Lower leg skin (tissue), 4 donors: Measurements from ENCODE around the gene PLA2G4F. TPM values are rescaled to one million over a fixed set of nuclear protein-coding genes. Genes with fewer than 3 reads are reported as not detected.
A peak's percentile ranks its signal among the peaks of the same experiment; 100 is the strongest.

Experiments
- DNase-seq, 2 donors: peaks; one replicate each; pipeline ENCODE4 v3.0.0-alpha.2; 2019; ENCODE audit warnings: low spot score in 2 of 2
- H3K4me3 ChIP-seq: fragments of 200-600 bp; sonication (generic); 2 replicates; pipeline ENCODE4 v1.5.1; 2017; ENCODE audit warnings: mild to moderate bottlenecking, low read depth; ENCODE audit not compliant: poor library complexity, severe bottlenecking
- POLR2A ChIP-seq, 2 donors: fragments of 450-650 bp; IDR thresholded peaks; one replicate each; pipeline ENCODE4 v1.6.1; 2016 to 2017; ENCODE audit warnings: antibody characterized with exemption in 2 of 2, mild to moderate bottlenecking in 1 of 2, moderate library complexity in 1 of 2
- WGBS, 2 donors: methylation state at CpG; one replicate each; pipeline ENCODE4 v1.1.5; 2018; 5-methylcytosine and 5-hydroxymethylcytosine counted together
- intact Hi-C: fragments of 100-400 bp; cut with DNase I; formaldehyde crosslinking; loops from one replicate; pipeline ENCODE4 v1.15.0; 2023; ENCODE audit warnings: low total_unique reads
- total RNA-seq, 4 donors: library from RNA; depleted of rRNA; stranded (reverse); fragments of >200 nt; gene quantifications; one replicate each; pipeline ENCODE4 v1.1.0, GENCODE V29; 2016
- TF ChIP-seq, protein P1 (sequence below), 3 donors: fragments of 450-650 bp; IDR thresholded peaks; one replicate each; pipeline ENCODE4 v1.5.1; 2016; ENCODE audit warnings: antibody characterized with exemption in 3 of 3, mild to moderate bottlenecking in 3 of 3, moderate library complexity in 2 of 3

PLA2G4F gene
- total RNA-seq, 4 donors from 2014 or later: 117 to 176 (median 170) TPM

DNA sequence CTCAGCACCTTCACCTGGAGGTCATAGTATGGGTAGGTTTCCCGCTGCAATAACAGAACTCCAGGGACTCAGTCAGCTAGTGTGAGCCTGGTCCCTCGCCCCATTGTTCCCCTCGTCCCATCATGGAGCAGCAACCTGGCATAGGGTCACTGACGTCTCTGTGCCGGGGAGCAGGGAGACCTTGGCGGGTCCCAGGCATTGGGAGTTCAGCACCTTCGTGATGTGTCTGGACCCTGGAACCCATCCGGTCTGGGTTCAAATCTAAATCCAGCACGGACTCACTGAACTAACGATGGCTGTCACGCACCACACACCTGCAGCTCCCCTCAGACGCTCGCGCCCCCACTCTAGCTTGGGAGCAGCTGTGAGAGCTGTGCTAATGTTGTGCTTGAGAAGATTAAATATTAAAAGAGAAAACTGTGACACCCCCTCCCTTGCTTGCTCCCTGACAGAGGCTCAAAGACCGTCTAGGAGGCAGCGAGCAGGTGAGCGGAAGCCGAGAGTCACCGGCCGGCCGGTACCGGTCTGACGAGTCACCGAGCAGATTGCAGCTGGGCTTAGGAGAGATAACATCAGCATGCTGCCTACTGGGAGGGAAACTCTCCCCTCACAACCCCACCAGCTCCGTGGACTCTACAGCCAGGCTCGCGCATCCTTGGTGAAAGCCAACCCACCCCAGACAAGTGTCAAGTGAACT lies 742 bp downstream of the PLA2G4F start:
- H3K4me3 ChIP-seq: peak overlapping the region; percentile 0
- 48 to 53% methylated on average over 24 to 26 of the region's 27 CpGs for WGBS, 2 donors
- TF ChIP-seq, protein P1, sequence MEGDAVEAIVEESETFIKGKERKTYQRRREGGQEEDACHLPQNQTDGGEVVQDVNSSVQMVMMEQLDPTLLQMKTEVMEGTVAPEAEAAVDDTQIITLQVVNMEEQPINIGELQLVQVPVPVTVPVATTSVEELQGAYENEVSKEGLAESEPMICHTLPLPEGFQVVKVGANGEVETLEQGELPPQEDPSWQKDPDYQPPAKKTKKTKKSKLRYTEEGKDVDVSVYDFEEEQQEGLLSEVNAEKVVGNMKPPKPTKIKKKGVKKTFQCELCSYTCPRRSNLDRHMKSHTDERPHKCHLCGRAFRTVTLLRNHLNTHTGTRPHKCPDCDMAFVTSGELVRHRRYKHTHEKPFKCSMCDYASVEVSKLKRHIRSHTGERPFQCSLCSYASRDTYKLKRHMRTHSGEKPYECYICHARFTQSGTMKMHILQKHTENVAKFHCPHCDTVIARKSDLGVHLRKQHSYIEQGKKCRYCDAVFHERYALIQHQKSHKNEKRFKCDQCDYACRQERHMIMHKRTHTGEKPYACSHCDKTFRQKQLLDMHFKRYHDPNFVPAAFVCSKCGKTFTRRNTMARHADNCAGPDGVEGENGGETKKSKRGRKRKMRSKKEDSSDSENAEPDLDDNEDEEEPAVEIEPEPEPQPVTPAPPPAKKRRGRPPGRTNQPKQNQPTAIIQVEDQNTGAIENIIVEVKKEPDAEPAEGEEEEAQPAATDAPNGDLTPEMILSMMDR (IDR thresholded peaks at IDR 0.05): no peak
- no peak for TF ChIP-seq POLR2A (IDR thresholded peaks at IDR 0.05)
- intact Hi-C loops: no loop called here
- peak in 1 of 2 donors; percentile 80 for DNase-seq

DNA sequence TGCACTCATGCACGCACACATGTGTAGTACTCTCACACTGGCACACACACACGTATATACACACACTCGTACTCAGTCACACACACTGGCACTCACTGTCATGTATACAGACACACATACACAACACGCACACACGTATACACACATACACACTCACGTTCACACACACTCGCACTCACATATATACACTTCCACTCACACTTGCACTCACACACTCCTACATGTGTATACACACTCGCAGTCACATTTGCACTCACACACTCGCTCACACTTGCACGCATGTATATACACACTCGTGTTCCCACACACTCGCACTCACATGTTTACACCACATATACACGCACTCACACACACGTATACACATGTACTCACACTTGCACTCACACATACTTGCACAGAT lies 1.5 kb downstream of the PLA2G4F start:
- TF ChIP-seq POLR2A (IDR thresholded peaks at IDR 0.05): no peak
- TF ChIP-seq, protein P1 (IDR thresholded peaks at IDR 0.05): no peak
- no peak for DNase-seq
- WGBS, 2 donors: 62 to 71% methylated on average over 14 of the region's 14 CpGs
- peak overlapping the region; percentile 0 for H3K4me3 ChIP-seq
- intact Hi-C loops: no loop called here

DNA sequence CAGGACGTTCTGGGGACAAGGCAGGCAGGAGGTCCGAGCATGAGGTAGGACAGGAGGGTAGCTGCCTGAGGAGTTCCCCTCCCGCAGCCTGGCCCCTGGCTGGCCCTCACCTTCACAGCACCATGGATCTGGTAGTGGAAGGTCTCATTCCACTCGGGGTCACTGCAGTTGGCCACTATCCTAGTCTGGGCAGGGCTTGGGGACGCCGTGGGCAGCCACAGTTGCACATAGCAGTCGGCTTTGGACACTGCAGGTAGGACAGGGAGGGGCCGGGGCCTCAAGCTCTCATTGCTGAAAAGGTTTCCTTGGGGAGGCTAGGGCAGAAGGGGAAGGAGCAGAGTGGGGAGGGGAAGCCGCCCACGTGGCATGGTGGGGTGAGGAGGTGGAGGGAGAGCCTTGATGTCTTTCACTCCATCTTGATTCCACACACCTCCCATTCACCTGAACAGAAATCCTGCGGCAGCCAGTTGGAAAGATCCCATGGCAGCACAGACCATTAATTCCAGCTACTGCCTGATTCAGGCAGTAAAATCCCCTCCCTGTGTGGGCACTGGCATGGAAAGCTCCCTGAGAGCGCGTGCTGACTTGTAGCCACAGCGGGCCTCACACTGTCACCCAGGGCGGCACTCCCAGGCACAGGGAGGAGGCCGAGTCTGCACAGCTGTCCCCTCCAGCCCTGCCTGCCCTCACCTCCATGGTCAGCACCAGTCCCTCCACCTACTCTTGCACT lies 2.1 kb downstream of the PLA2G4F start:
- DNase-seq: peak in 1 of 2 donors; percentile 83
- intact Hi-C loops: no loop called here
- TF ChIP-seq, protein P1 (IDR thresholded peaks at IDR 0.05): no peak
- TF ChIP-seq POLR2A (IDR thresholded peaks at IDR 0.05): no peak
- H3K4me3 ChIP-seq: no peak overlapping the region
- WGBS, 2 donors: 51 to 59% methylated on average over 14 to 16 of the region's 16 CpGs

DNA sequence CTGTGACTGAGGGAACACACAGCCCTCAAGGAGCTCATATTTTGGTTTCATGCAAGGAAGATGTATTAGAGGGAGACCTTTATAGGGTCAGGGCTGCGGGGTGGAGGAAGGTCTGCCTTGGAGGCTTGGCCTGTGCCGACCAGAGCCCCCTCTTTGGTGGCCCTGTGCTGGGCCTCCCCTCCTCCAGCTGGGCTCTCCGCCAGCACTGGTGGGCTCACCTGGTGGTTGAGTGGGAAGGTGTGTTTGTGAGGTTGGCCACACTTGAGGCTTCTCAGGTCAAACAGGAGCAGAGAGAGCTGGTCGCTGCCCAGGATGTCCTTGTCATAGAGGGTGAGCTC lies 2.6 kb downstream of the PLA2G4F start:
- TF ChIP-seq, protein P1 (IDR thresholded peaks at IDR 0.05): no peak
- no peak for TF ChIP-seq POLR2A (IDR thresholded peaks at IDR 0.05)
- DNase-seq: peak in 1 of 2 donors; percentile 82
- intact Hi-C loops: no loop called here
- H3K4me3 ChIP-seq: no peak overlapping the region
- WGBS, 2 donors: 81 to 93% methylated on average over 4 of the region's 4 CpGs

DNA sequence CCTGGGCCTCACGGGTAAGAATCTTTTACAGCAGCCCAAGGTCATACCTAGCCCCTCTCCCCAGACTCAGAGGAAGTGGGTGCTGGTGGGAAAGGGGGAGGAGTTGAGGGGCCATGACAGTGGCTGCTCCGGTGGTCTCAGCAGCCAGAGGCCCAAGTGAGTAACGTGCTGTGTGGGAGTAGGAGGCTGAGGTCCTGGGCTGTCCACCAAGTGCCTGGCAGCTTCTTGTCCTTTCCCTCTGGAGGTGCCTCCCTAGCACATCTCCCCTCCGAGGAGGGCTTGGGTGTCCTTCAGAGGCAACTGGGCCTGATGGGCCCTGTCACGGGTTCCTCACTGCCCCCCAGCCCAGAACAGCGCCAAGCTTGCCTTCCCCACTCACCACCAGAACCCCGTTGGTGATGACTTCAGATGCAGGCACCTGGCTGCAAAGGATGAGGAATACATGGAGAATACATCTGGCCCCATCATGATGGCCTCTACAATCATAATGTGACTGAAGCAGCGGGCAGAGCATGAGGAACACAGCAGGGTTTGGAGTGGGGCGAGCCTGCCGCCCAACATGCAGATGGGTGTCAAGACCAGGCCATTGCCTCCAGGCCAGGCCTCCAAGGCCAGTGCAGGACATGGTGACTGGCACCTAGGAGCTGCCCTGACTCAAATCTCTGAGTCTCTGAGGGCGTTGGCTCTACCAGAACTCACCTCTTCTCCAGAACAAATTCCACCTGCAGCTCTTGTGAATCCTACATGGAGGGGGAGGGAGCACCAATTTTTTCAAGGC lies 3.3 kb downstream of the PLA2G4F start:
- peak in 1 of 2 donors; percentile 81 for DNase-seq
- WGBS, 2 donors: 82% methylated on average over 11 of the region's 11 CpGs
- intact Hi-C loops: no loop called here
- TF ChIP-seq, protein P1 (IDR thresholded peaks at IDR 0.05): no peak
- no peak for TF ChIP-seq POLR2A (IDR thresholded peaks at IDR 0.05)
- no peak overlapping the region for H3K4me3 ChIP-seq
